K562 (cell line): ENCODE results near the gene SCG3. TPM values are rescaled to one million over a fixed set of nuclear protein-coding genes. Genes with fewer than 3 reads are reported as not detected.
A peak's percentile ranks its signal among the peaks of the same experiment; 100 is the strongest.

Experiments
- ATAC-seq: fragments of 200-7000 bp; cut with Tn5 transposase; 3 replicates; pipeline ENCODE4 v1.9.1; 2020; ENCODE audit warnings: moderate library complexity
- BruUV-seq: library from RNA; stranded (reverse); fragments of 400-500 nt; replicated peaks from 2 replicates; lab custom pipeline; 2021; lab: Mats Ljungman, UMichigan
- CTCF ChIA-PET: fragments of 300-600 bp; formaldehyde crosslinking; extraction: SDS; loops from one replicate; lab custom pipeline; 2021; ENCODE audit warnings: low intra/inter-chr PET ratio; lab: Yijun Ruan, JAX
- POLR2A ChIA-PET: fragments of 300-600, 350-650 bp; sonication (Branson Sonifier 250); formaldehyde crosslinking; extraction: SDS; loops from one replicate; lab custom pipeline; 2021; ENCODE audit warnings: antibody characterized with exemption, inconsistent platforms; lab: Yijun Ruan, JAX
- DNase-seq, 4 experiments: peaks; one replicate each; pipeline versions ENCODE4 v3.0.0 to v3.0.0-alpha.2; 2011 to 2018; ENCODE audit warnings: low spot score in 3 of 4, mixed read lengths in 3 of 4; ENCODE audit errors: extremely low read depth in 1 of 4
- FAIRE-seq: peaks from 2 replicates; lab custom pipeline; 2011; peaks lifted over from hg19 to GRCh38; lab: Jason Lieb, UNC
- H2AFZ ChIP-seq: 2 replicates; pipeline ENCODE4 v1.6.0; 2011; ENCODE audit warnings: low read depth, low read length, control low read depth, inconsistent platforms
- H3K27ac ChIP-seq: fragments of 200-600 bp; 3 replicates; pipeline ENCODE4 v1.8.0; 2011; ENCODE audit warnings: low read depth, mild to moderate bottlenecking, control low read depth, inconsistent platforms, low read length, moderate library complexity, mixed read lengths; ENCODE audit errors: extremely low read depth
- H3K27me3 ChIP-seq, 2 experiments: fragments of 300-600 bp in 1 of 2; 2 replicates in 1 of 2; 3 replicates in 1 of 2; pipeline versions ENCODE4 v1.6.0 to v1.8.0; 2011; ENCODE audit warnings: inconsistent platforms in 2 of 2, low read length in 2 of 2, mild to moderate bottlenecking in 1 of 2, mixed read lengths in 1 of 2, moderate library complexity in 1 of 2; ENCODE audit not compliant: control insufficient read depth in 2 of 2, insufficient read depth in 2 of 2
- H3K36me3 ChIP-seq: fragments of 300-600 bp; 3 replicates; pipeline ENCODE4 v1.8.0; 2011; ENCODE audit warnings: mild to moderate bottlenecking, low read length, inconsistent platforms; ENCODE audit not compliant: control insufficient read depth, insufficient read depth
- H3K4me1 ChIP-seq, 2 experiments: fragments of 200-600 bp in 1 of 2; replicated peaks in 1 of 2; 2 replicates in 1 of 2; 3 replicates in 1 of 2; pipeline versions ENCODE4 v1.5.1 to v1.8.0; 2011; ENCODE audit warnings: inconsistent platforms in 2 of 2, low read length in 2 of 2, mild to moderate bottlenecking in 1 of 2, mixed read lengths in 1 of 2, moderate library complexity in 1 of 2; ENCODE audit not compliant: control insufficient read depth in 2 of 2, insufficient read depth in 2 of 2
- H3K4me2 ChIP-seq: 2 replicates; pipeline ENCODE4 v1.6.1; 2011; ENCODE audit warnings: low read length, control low read depth, inconsistent platforms, mixed read lengths; ENCODE audit not compliant: insufficient read depth
- H3K4me3 ChIP-seq: fragments of 200-600 bp; sonication (generic), shearing (Covaris generic); 2 replicates; pipeline ENCODE4 v1.5.1; 2016; ENCODE audit warnings: control low read depth, inconsistent platforms
- H3K79me2 ChIP-seq: fragments of 200-600 bp; 3 replicates; pipeline ENCODE4 v1.8.0; 2011; ENCODE audit warnings: low read length, inconsistent platforms; ENCODE audit not compliant: control insufficient read depth, insufficient read depth
- H3K9ac ChIP-seq, 2 experiments: 2 replicates each; pipeline versions ENCODE4 v1.6.0 to v1.6.1; 2011; ENCODE audit warnings: low read depth in 2 of 2, low read length in 2 of 2, control low read depth in 1 of 2, inconsistent platforms in 1 of 2, mild to moderate bottlenecking in 1 of 2, mixed read lengths in 1 of 2; ENCODE audit not compliant: insufficient read depth in 1 of 2
- H3K9me1 ChIP-seq: one replicate; pipeline ENCODE4 v1.6.0; 2011; ENCODE audit warnings: inconsistent platforms, mild to moderate bottlenecking, low read length, moderate library complexity; ENCODE audit not compliant: control insufficient read depth, insufficient read depth
- H3K9me3 ChIP-seq: replicated peaks from 2 replicates; pipeline ENCODE4 v1.5.1; 2011; ENCODE audit warnings: low read depth, low read length, inconsistent platforms; ENCODE audit not compliant: control insufficient read depth, insufficient read depth
- H4K20me1 ChIP-seq: replicated peaks from 2 replicates; pipeline ENCODE4 v1.6.1; 2011; ENCODE audit warnings: low read length, inconsistent platforms, mixed read lengths; ENCODE audit not compliant: control insufficient read depth, insufficient read depth
- CBFA2T2 ChIP-seq: fragments of 450-650 bp; conservative IDR thresholded peaks from 2 replicates; pipeline ENCODE4 v1.6.1; 2017; ENCODE audit warnings: mild to moderate bottlenecking
- CC2D1A ChIP-seq: fragments of 450-650 bp; IDR thresholded peaks from 2 replicates; pipeline ENCODE4 v1.6.1; 2017; ENCODE audit warnings: mild to moderate bottlenecking
- CHD2 ChIP-seq: IDR thresholded peaks from 2 replicates; pipeline ENCODE4 v1.6.1; 2011; ENCODE audit warnings: low read depth, low read length
- JUNB ChIP-seq: fragments of 450-650 bp; formaldehyde crosslinking; conservative IDR thresholded peaks from 2 replicates; pipeline ENCODE4 v1.4.0; 2020; ENCODE audit warnings: mild to moderate bottlenecking
- PYGO2 ChIP-seq: fragments of 450-650 bp; IDR thresholded peaks from 2 replicates; pipeline ENCODE4 v1.6.1; 2016; ENCODE audit warnings: mild to moderate bottlenecking, missing genetic modification characterization, moderate library complexity, missing compliant biosample characterization
- SP1 ChIP-seq: sonication (generic); formaldehyde crosslinking; IDR thresholded peaks from 2 replicates; pipeline ENCODE4 v1.8.1; 2022; ENCODE audit warnings: mild to moderate bottlenecking, missing genetic modification reagents
- SPI1 ChIP-seq: IDR thresholded peaks from 2 replicates; pipeline ENCODE4 v1.6.1; 2011; ENCODE audit warnings: low read depth, low read length, control low read depth, borderline replicate concordance
- ZFPM2 ChIP-seq: fragments of 250-450 bp; sonication (Bioruptor Pico); IDR thresholded peaks from 2 replicates; pipeline ENCODE4 v1.5.1; 2022; ENCODE audit warnings: mild to moderate bottlenecking
- ZKSCAN1 ChIP-seq: fragments of 150-350 bp; IDR thresholded peaks from 2 replicates; pipeline ENCODE4 v1.6.1; 2016; ENCODE audit warnings: low read depth, low read length
- ZNF282 ChIP-seq: sonication (generic); formaldehyde crosslinking; IDR thresholded peaks from 2 replicates; pipeline ENCODE4 v1.8.1; 2023; ENCODE audit warnings: missing genetic modification reagents
- ZNF586 ChIP-seq: fragments of 450-650 bp; formaldehyde crosslinking; conservative IDR thresholded peaks from 2 replicates; pipeline ENCODE4 v1.4.0; 2020; ENCODE audit warnings: mild to moderate bottlenecking, moderate library complexity
- WGBS: fragments of 100-300 bp; shearing (Covaris generic); methylation state at CpG from one replicate; pipeline ENCODE4 v1.1.6; 2016; ENCODE audit warnings: low coverage, mixed read lengths; ENCODE audit not compliant: insufficient coverage; ENCODE audit errors: missing lambda C conversion rate; 5-methylcytosine and 5-hydroxymethylcytosine counted together
- in situ Hi-C: fragments of 300-500 bp; cut with MboI; formaldehyde crosslinking; loops from 4 replicates; pipeline ENCODE4 v1.15.0; 2018; ENCODE audit warnings: inconsistent platforms, mixed read lengths
- intact Hi-C: fragments of 100-400 bp; cut with micrococcal nuclease; formaldehyde crosslinking; loops from 2 replicates; pipeline ENCODE4 v1.14.2; 2022
- polyA plus RNA-seq, 8 experiments: library from polyadenylated mRNA; depleted of rRNA in 4 of 8; stranded (reverse) in 5 of 8; unstranded in 3 of 8; fragments of >200 nt; fragmentation: Nextera tagmentation in 2 of 8; fragmentation: Illumina TruSeq in 1 of 8; extraction: Ambion mirVana in 2 of 8; extraction: Trizol in 1 of 8; gene quantifications; 2 replicates each; pipeline versions ENCODE4 v1.2.1 to v1.2.3, GENCODE V29; 2011 to 2014; ENCODE audit warnings: inconsistent platforms in 1 of 8, missing spikeins in 1 of 8
- total RNA-seq, 7 experiments: library from RNA; depleted of rRNA in 6 of 7; stranded (reverse); fragments of >200 nt in 6 of 7; fragmentation: Illumina TruSeq in 2 of 7; extraction: Trizol in 2 of 7; gene quantifications; 2 replicates each; pipeline versions ENCODE4 v1.2.1 to v1.2.3, GENCODE V29; 2011 to 2021; ENCODE audit warnings: low replicate concordance in 1 of 7
- TF ChIP-seq, protein P1 (sequence below): IDR thresholded peaks from 2 replicates; pipeline ENCODE4 v1.6.1; 2016; ENCODE audit warnings: missing genetic modification characterization, missing compliant biosample characterization
- TF ChIP-seq, protein P2 (sequence below): fragments of 450-650 bp; IDR thresholded peaks from 2 replicates; pipeline ENCODE4 v1.6.1; 2018; ENCODE audit warnings: mild to moderate bottlenecking, low read depth; ENCODE audit not compliant: partially characterized antibody

SCG3 gene
- total and polyA plus RNA-seq, 9 of the 15 experiments (the other 6 are each of a cell fraction or from before 2014, with no cell fraction given) = 13.0 to 43.8 (median 21.0) TPM

DNA sequence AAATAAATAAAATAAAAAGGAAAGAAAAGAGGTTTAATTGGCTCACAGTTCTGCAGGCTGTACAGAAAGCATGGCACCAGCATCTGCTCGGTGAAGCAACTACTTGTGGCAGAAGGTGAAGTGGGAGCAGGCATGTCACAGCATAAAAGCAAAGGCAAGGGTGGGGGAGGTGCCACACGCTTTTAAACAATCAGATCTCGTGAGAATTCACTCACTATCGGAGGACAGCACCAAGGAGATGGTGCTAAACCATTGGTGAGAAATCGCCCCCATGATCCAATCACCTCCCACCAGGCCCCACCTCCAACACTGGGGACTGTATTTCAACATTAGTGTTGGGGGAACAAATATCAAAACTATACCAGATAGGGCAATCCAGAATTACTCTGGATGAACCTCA, 15.3 kb downstream of the SCG3 start:
- intact Hi-C loops = no loop called here
- Histone ChIP-seq H3K4me2 (peak overlapping the region; percentile 27; the same call in 1 of the 2 replicates), H3K9ac (no peak overlapping the region; a peak in 1 of 4 replicates), H3K4me1 (peaks cover 7 to 24% of the 10 kb centered on the region in 2 experiments; a peak in 4 of 5 replicates), H3K27ac (no peak overlapping the region), H3K36me3 (peaks cover 13% of the 10 kb centered on the region; the same call in 2 of the 3 replicates), H2AFZ (no peak overlapping the region), H3K79me2 (no peaks in the 10 kb centered on the region), H3K9me3 (no peaks in the 10 kb centered on the region), H4K20me1 (no peaks in the 10 kb centered on the region), H3K27me3 (no peaks in the 10 kb centered on the region), H3K9me1 (no peaks in the 10 kb centered on the region), H3K4me3 (no peak overlapping the region)
- DNase-seq (peak in 1 of 4 experiments; percentile 57), FAIRE-seq (peak; percentile 74), ATAC-seq (peak; percentile 81)
- no TSS peak for BruUV-seq
- in situ Hi-C loops = no loop called here
- WGBS = 30% methylated on average over 5 of the region's 5 CpGs
- TF ChIP-seq CHD2 (peak; percentile 91), ZFPM2 (CRISPR knock-in tag) (no peak), ZNF586 (CRISPR knock-in tag) (no peak), CC2D1A (0 out of 2 replicates have a peak, but pooled peaks have one; percentile 41)
- ChIA-PET CTCF (no interaction called here), POLR2A (no interaction called here)

DNA sequence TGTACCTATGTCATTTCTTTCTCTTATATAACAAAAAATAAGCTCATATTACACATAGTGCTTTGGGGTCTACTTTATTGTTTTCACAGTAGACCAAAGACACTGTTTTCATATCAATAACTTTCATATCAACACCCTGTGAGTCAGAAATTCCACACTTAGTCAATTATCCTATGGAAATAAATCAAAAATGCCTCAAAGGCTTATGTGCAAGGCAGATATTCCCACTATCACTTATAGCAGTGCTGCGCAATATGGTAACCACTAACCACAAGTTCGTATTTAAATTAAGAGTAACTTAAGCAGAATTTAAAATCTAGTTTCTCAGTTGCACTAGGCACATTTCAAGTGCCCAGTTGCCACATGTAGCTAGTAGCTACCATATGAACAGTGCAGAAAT, 15.9 kb downstream of the SCG3 start:
- Histone ChIP-seq H3K4me2 (no peak overlapping the region), H3K27ac (no peak overlapping the region), H3K4me3 (no peak overlapping the region), H3K9ac (no peak overlapping the region; a peak in 1 of 4 replicates), H3K4me1 (peaks cover 7 to 18% of the 10 kb centered on the region in 2 experiments; a peak in 4 of 5 replicates), H3K27me3 (no peaks in the 10 kb centered on the region), H4K20me1 (no peaks in the 10 kb centered on the region), H3K9me1 (no peaks in the 10 kb centered on the region), H2AFZ (no peak overlapping the region), H3K79me2 (no peaks in the 10 kb centered on the region), H3K36me3 (peaks cover 13% of the 10 kb centered on the region; the same call in 2 of the 3 replicates), H3K9me3 (no peaks in the 10 kb centered on the region)
- no TSS peak for BruUV-seq
- DNase-seq = peak in 1 of 4 experiments; percentile 44
- 14% methylated on average over 2 of the region's 2 CpGs for WGBS
- intact Hi-C loops (no loop called here), in situ Hi-C loops (no loop called here)
- ATAC-seq = peak; percentile 19; the same call in 2 of the 3 replicates
- POLR2A ChIA-PET = interaction anchor here (1.0 kb wide), 1 partner anchor 10 kb away, joined by 3 read pairs; no protein-coding TSS in a partner anchor
- no peak for FAIRE-seq
- CTCF ChIA-PET = no interaction called here
- TF ChIP-seq, protein P1, sequence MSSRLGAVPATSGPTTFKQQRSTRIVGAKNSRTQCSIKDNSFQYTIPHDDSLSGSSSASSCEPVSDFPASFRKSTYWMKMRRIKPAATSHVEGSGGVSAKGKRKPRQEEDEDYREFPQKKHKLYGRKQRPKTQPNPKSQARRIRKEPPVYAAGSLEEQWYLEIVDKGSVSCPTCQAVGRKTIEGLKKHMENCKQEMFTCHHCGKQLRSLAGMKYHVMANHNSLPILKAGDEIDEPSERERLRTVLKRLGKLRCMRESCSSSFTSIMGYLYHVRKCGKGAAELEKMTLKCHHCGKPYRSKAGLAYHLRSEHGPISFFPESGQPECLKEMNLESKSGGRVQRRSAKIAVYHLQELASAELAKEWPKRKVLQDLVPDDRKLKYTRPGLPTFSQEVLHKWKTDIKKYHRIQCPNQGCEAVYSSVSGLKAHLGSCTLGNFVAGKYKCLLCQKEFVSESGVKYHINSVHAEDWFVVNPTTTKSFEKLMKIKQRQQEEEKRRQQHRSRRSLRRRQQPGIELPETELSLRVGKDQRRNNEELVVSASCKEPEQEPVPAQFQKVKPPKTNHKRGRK (tag) = no peak
- TF ChIP-seq JUNB (CRISPR knock-in tag) (no peak), PYGO2 (tag) (no peak), ZFPM2 (CRISPR knock-in tag) (no peak), ZKSCAN1 (no peak), CBFA2T2 (peak; percentile 58), SP1 (CRISPR knock-in tag) (no peak), SPI1 (no peak), ZNF282 (CRISPR knock-in tag) (no peak)
- TF ChIP-seq, protein P2, sequence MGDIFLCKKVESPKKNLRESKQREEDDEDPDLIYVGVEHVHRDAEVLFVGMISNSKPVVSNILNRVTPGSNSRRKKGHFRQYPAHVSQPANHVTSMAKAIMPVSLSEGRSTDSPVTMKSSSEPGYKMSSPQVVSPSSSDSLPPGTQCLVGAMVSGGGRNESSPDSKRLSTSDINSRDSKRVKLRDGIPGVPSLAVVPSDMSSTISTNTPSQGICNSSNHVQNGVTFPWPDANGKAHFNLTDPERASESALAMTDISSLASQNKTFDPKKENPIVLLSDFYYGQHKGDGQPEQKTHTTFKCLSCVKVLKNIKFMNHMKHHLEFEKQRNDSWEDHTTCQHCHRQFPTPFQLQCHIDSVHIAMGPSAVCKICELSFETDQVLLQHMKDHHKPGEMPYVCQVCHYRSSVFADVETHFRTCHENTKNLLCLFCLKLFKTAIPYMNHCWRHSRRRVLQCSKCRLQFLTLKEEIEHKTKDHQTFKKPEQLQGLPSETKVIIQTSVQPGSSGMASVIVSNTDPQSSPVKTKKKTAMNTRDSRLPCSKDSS = no peak
